Thyroid gland (tissue), 4 donors: ENCODE measurements around the gene EDIL3.

Source experiments
- CTCF ChIP-seq, 6 experiments: fragments of 200-600 bp in 3 of 6; fragments of 450-650 bp in 3 of 6; sonication (generic) in 3 of 6; IDR thresholded peaks; one replicate each; pipeline ENCODE4 v1.5.1; 2016 to 2019; ENCODE audit warnings: antibody characterized with exemption in 6 of 6, mild to moderate bottlenecking in 2 of 6, inconsistent platforms in 1 of 6, moderate library complexity in 1 of 6
- POLR2A ChIP-seq, 2 donors: fragments of 450-650 bp; IDR thresholded peaks; one replicate each; pipeline ENCODE4 v1.6.1; 2017; ENCODE audit warnings: antibody characterized with exemption in 2 of 2, mild to moderate bottlenecking in 2 of 2, moderate library complexity in 1 of 2

GRCh38 chr5:84229045-84229444 is 155.6 kb downstream of the EDIL3 start:
- TF ChIP-seq CTCF (IDR thresholded peaks at IDR 0.05), result no peak
- no peak for TF ChIP-seq POLR2A (IDR thresholded peaks at IDR 0.05)
